Mesenchymal stem cell (in vitro differentiated cells and primary cell): ENCODE data around the gene HNRNPLL.
"Not testable (repeated sequence)": the region's sequence is repeated elsewhere in the genome, so short reads cannot be mapped to it uniquely, and the experiment has no call there.

Experiments
- DNase-seq: peaks from one replicate; pipeline ENCODE4 v3.0.0-alpha.2; 2013
- H2AFZ ChIP-seq: one replicate; pipeline ENCODE4 v1.6.1; 2013; ENCODE audit warnings: low read depth, mild to moderate bottlenecking, control low read depth, inconsistent platforms, low read length, moderate library complexity
- H2AK5ac ChIP-seq: 2 replicates; pipeline ENCODE4 v1.6.1; 2013; ENCODE audit warnings: low read length, moderate library complexity, mild to moderate bottlenecking, inconsistent platforms; ENCODE audit not compliant: severe bottlenecking
- H2BK120ac ChIP-seq: one replicate; pipeline ENCODE4 v1.6.1; 2013; ENCODE audit warnings: low read depth, mild to moderate bottlenecking, inconsistent platforms, low read length, moderate library complexity
- H2BK12ac ChIP-seq, 2 experiments: one replicate each; pipeline ENCODE4 v1.6.1; 2013; ENCODE audit warnings: inconsistent platforms in 2 of 2, low read length in 2 of 2, mild to moderate bottlenecking in 2 of 2, moderate library complexity in 2 of 2, control low read depth in 1 of 2
- H2BK15ac ChIP-seq: one replicate; pipeline ENCODE4 v1.6.1; 2013; ENCODE audit warnings: mild to moderate bottlenecking, low read depth, inconsistent platforms; ENCODE audit not compliant: poor library complexity, severe bottlenecking
- H2BK5ac ChIP-seq: 2 replicates; pipeline ENCODE4 v1.6.1; 2013; ENCODE audit warnings: low read depth, mild to moderate bottlenecking, low read length, control low read depth, inconsistent platforms; ENCODE audit not compliant: poor library complexity, severe bottlenecking
- H3K14ac ChIP-seq, 2 experiments: one replicate each; pipeline ENCODE4 v1.6.1; 2013; ENCODE audit warnings: inconsistent platforms in 2 of 2, low read length in 2 of 2, control low read depth in 1 of 2, mild to moderate bottlenecking in 1 of 2, moderate library complexity in 1 of 2
- H3K18ac ChIP-seq, 2 experiments: one replicate each; pipeline ENCODE4 v1.6.1; 2013; ENCODE audit warnings: inconsistent platforms in 2 of 2, low read length in 2 of 2, control low read depth in 1 of 2, low read depth in 1 of 2, mild to moderate bottlenecking in 1 of 2
- H3K23ac ChIP-seq, 2 experiments: one replicate each; pipeline ENCODE4 v1.6.1; 2013; ENCODE audit warnings: inconsistent platforms in 2 of 2, low read length in 2 of 2, mild to moderate bottlenecking in 2 of 2, moderate library complexity in 2 of 2, control low read depth in 1 of 2
- H3K27ac ChIP-seq: 2 replicates; pipeline ENCODE4 v1.5.1; 2013; ENCODE audit warnings: mild to moderate bottlenecking, moderate library complexity, low read length, control low read depth, inconsistent platforms; ENCODE audit not compliant: poor library complexity, severe bottlenecking
- H3K27me3 ChIP-seq, 2 experiments: 2 replicates each; pipeline versions ENCODE4 v1.6.1 to v1.7.0; 2013; ENCODE audit warnings: low read length in 2 of 2, mild to moderate bottlenecking in 2 of 2, moderate library complexity in 2 of 2, control low read depth in 1 of 2, inconsistent platforms in 1 of 2; ENCODE audit not compliant: control insufficient read depth in 1 of 2, insufficient read depth in 1 of 2
- H3K36me3 ChIP-seq, 2 experiments: 2 replicates each; pipeline versions ENCODE4 v1.6.1 to v1.7.0; 2013; ENCODE audit warnings: low read length in 2 of 2, control low read depth in 1 of 2, inconsistent platforms in 1 of 2, low read depth in 1 of 2, mild to moderate bottlenecking in 1 of 2; ENCODE audit not compliant: insufficient read depth in 2 of 2, control insufficient read depth in 1 of 2
- H3K4ac ChIP-seq, 2 experiments: one replicate each; pipeline ENCODE4 v1.6.1; 2013; ENCODE audit warnings: inconsistent platforms in 2 of 2, low read length in 2 of 2, mild to moderate bottlenecking in 2 of 2, moderate library complexity in 2 of 2, control low read depth in 1 of 2, low read depth in 1 of 2
- H3K4me1 ChIP-seq: 2 replicates; pipeline ENCODE4 v1.6.1; 2013; ENCODE audit warnings: low read depth, low read length, control low read depth; ENCODE audit not compliant: control insufficient read depth, insufficient read depth
- H3K4me2 ChIP-seq: 2 replicates; pipeline ENCODE4 v1.6.1; 2013; ENCODE audit warnings: low read length, mild to moderate bottlenecking, inconsistent platforms; ENCODE audit not compliant: poor library complexity, severe bottlenecking
- H3K4me3 ChIP-seq, 2 experiments: 2 replicates each; pipeline versions ENCODE4 v1.5.1 to v1.7.0; 2013; ENCODE audit warnings: low read length in 2 of 2, mild to moderate bottlenecking in 2 of 2, control low read depth in 1 of 2, low read depth in 1 of 2; ENCODE audit not compliant: insufficient read depth in 1 of 2
- H3K79me1 ChIP-seq: replicated peaks from 2 replicates; pipeline ENCODE4 v1.6.1; 2013; ENCODE audit warnings: mild to moderate bottlenecking, control low read depth, low read length, inconsistent platforms; ENCODE audit not compliant: poor library complexity, severe bottlenecking
- H3K9ac ChIP-seq: 2 replicates; pipeline ENCODE4 v1.7.0; 2013; ENCODE audit warnings: mild to moderate bottlenecking, low read length, moderate library complexity
- H3K9me3 ChIP-seq: 2 replicates; pipeline ENCODE4 v1.7.0; 2013; ENCODE audit warnings: mild to moderate bottlenecking, low read length; ENCODE audit not compliant: control insufficient read depth
- H4K8ac ChIP-seq: one replicate; pipeline ENCODE4 v1.6.1; 2013; ENCODE audit warnings: inconsistent platforms, mild to moderate bottlenecking, low read length, moderate library complexity
- H4K91ac ChIP-seq: one replicate; pipeline ENCODE4 v1.6.1; 2013; ENCODE audit warnings: mild to moderate bottlenecking, low read length, inconsistent platforms
- WGBS: methylation state at CpG from one replicate; pipeline ENCODE4 v1.1.7; 2013; ENCODE audit warnings: mixed read lengths; 5-methylcytosine and 5-hydroxymethylcytosine counted together

The HNRNPLL gene

GRCh38 chr2:38546585-38546984, 56.1 kb downstream of the HNRNPLL start:
- no peak overlapping the region for H3K4me3 ChIP-seq
- no peak overlapping the region for H2AFZ ChIP-seq
- H3K36me3 ChIP-seq, result peaks cover 0 to 7% of the 10 kb centered on the region in 2 experiments
- no peak overlapping the region for H3K4ac ChIP-seq
- H3K79me1 ChIP-seq, result no peaks in the 10 kb centered on the region
- H2BK12ac ChIP-seq, result no peak overlapping the region
- H3K9me3 ChIP-seq, result no peaks in the 10 kb centered on the region
- H2BK5ac ChIP-seq, result no peak overlapping the region
- H2AK5ac ChIP-seq, result no peak overlapping the region
- H3K27me3 ChIP-seq, result no peaks in the 10 kb centered on the region
- no peak for DNase-seq
- H3K23ac ChIP-seq, result no peak overlapping the region
- H3K9ac ChIP-seq, result no peak overlapping the region
- H2BK120ac ChIP-seq, result no peak overlapping the region
- H2BK15ac ChIP-seq, result no peak overlapping the region
- no peak overlapping the region for H3K4me2 ChIP-seq
- no peak overlapping the region for H3K14ac ChIP-seq
- no peak overlapping the region for H3K27ac ChIP-seq
- no peaks in the 10 kb centered on the region for H3K4me1 ChIP-seq
- WGBS, result 97% methylated on average over 3 of the region's 3 CpGs
- H4K91ac ChIP-seq, result no peak overlapping the region
- no peak overlapping the region for H3K18ac ChIP-seq
- no peak overlapping the region for H4K8ac ChIP-seq

DNA sequence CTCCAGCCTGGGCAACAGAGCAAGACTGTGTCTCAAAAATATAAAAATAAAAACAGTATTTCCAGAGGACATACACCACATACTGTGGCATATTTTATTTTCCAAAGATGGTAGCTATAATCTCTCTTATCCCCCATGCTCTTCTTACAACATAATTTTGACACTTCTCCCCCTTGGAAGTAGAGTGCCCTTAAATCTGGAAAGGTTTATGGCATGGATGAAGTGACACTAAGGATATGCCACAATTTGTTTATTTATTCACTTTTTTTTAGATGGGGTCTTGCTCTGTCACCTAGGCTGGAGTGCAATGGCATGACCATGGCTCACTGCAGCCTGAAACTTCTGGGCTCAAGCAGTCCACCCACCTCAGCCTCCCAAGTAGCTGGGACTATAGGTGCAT, 56.7 kb downstream of the HNRNPLL start:
- H3K9ac ChIP-seq, result no peak overlapping the region
- H3K14ac ChIP-seq, result no peak overlapping the region
- H3K18ac ChIP-seq, result no peak overlapping the region

DNA sequence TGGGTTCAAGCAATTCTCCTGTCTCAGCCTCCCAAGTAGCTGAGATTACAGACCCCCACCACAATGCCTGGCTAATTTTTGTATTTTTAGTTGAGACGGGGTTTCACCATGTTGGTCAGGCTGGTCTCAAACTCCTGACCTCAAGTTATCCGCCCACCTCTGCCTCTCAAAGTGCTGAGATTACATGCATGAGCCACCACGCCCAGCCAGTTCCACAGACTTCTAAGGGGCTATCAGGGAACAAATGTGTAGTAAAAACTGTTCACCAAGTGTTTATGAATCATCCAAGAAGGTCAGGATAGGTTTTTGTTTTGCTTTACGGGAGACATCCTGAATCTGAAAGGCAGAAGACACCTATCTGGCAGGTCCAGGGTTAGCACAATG, 60.5 kb downstream of the HNRNPLL start:
- H3K23ac ChIP-seq, H3K9me3 ChIP-seq, H3K18ac ChIP-seq, H2BK12ac ChIP-seq, H3K79me1 ChIP-seq, H2BK120ac ChIP-seq, H3K4me1 ChIP-seq, H2AFZ ChIP-seq, H3K27ac ChIP-seq, H3K14ac ChIP-seq, H4K8ac ChIP-seq, H2AK5ac ChIP-seq, H4K91ac ChIP-seq, H3K9ac ChIP-seq, H2BK15ac ChIP-seq, H2BK5ac ChIP-seq, H3K36me3 ChIP-seq, H3K4me3 ChIP-seq, H3K4me2 ChIP-seq, H3K4ac ChIP-seq, H3K27me3 ChIP-seq: not testable (repeated sequence)
- DNase-seq, result peak; percentile 22
- 67% methylated on average over 4 of the region's 4 CpGs for WGBS

More for the DNA sequence above, 56.7 kb downstream of the HNRNPLL start:
- H4K8ac ChIP-seq, result no peak overlapping the region
- H3K27ac ChIP-seq, result no peak overlapping the region
- H3K79me1 ChIP-seq, result no peaks in the 10 kb centered on the region
- no peak overlapping the region for H3K4me2 ChIP-seq
- H2BK12ac ChIP-seq, result no peak overlapping the region
- no peak overlapping the region for H4K91ac ChIP-seq
- no peak overlapping the region for H3K23ac ChIP-seq
- H2AK5ac ChIP-seq, result no peak overlapping the region
- no peaks in the 10 kb centered on the region for H3K4me1 ChIP-seq
- no peak overlapping the region for H3K4ac ChIP-seq
- no peak overlapping the region for H2BK120ac ChIP-seq
- no peak for DNase-seq
- no peak overlapping the region for H2BK15ac ChIP-seq
- H3K9me3 ChIP-seq, result no peaks in the 10 kb centered on the region
- no peaks in the 10 kb centered on the region for H3K27me3 ChIP-seq
- H2BK5ac ChIP-seq, result no peak overlapping the region
- no peak overlapping the region for H3K4me3 ChIP-seq
- no peak overlapping the region for H2AFZ ChIP-seq
- H3K36me3 ChIP-seq, result peaks cover 0 to 6% of the 10 kb centered on the region in 2 experiments

DNA sequence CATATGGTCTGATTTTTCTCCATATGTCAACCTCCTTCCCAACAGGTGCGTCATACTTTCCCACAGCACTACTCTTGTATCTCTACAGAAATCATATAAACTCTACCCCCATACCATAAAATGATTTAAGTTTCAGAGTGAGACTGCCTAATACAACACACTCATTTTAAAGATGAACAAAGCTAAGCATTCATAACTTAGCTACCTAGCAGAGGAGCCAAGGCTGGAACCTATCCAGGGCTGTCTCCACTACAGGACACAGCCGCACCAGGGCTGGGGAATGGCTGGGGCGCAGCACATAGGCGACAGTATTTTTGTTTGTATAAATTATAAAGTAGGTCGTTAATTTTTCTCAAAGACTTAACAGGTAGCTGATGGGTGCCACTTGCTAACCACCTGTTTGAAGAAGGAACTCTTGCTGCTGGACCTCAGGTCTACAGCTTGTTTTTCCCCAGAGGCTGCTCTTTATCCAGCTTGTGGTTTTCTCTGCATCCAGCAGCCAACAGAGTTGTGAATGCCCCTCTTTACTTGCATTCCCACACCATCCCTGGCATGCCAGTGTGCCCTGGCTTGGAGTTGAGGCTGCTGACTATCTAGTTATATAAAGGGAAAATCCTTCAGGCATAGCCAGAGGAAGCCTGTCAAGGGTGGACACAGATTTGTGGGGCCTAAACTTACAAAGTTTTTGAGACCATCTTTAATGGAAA, 62.0 kb downstream of the HNRNPLL start:
- no peak overlapping the region for H3K9ac ChIP-seq
- no peak overlapping the region for H3K4me2 ChIP-seq
- H3K4me1 ChIP-seq, result peaks cover 5% of the 10 kb centered on the region
- H2AK5ac ChIP-seq, result no peak overlapping the region
- no peak for DNase-seq
- H2BK5ac ChIP-seq, result no peak overlapping the region
- H3K9me3 ChIP-seq, result no peaks in the 10 kb centered on the region
- no peak overlapping the region for H3K4ac ChIP-seq
- no peak overlapping the region for H2BK15ac ChIP-seq
- H3K79me1 ChIP-seq, result no peaks in the 10 kb centered on the region
- no peaks in the 10 kb centered on the region for H3K27me3 ChIP-seq
- no peak overlapping the region for H2BK12ac ChIP-seq
- H4K91ac ChIP-seq, result no peak overlapping the region
- no peak overlapping the region for H3K27ac ChIP-seq
- 95% methylated on average over 5 of the region's 5 CpGs for WGBS
- no peak overlapping the region for H2BK120ac ChIP-seq
- H3K14ac ChIP-seq, result no peak overlapping the region
- no peak overlapping the region for H2AFZ ChIP-seq
- H3K36me3 ChIP-seq, result no peaks in the 10 kb centered on the region
- H3K18ac ChIP-seq, result no peak overlapping the region
- H3K4me3 ChIP-seq, result no peak overlapping the region
- no peak overlapping the region for H3K23ac ChIP-seq
- H4K8ac ChIP-seq, result no peak overlapping the region
